Hepatocyte (in vitro differentiated cells): ENCODE results near the gene NR6A1. TPM values are rescaled to one million over a fixed set of nuclear protein-coding genes. Genes with fewer than 3 reads are reported as not detected.

Source experiments
- DNase-seq: peaks from one replicate; pipeline ENCODE4 v3.0.0-alpha.2; 2016; ENCODE audit warnings: low spot score
- H2AFZ ChIP-seq: fragments of 200-600 bp; sonication (generic); 2 replicates; pipeline ENCODE4 v1.6.0; 2016; ENCODE audit warnings: antibody characterized with exemption, mild to moderate bottlenecking
- H3K27ac ChIP-seq: fragments of 200-600 bp; sonication (generic); 2 replicates; pipeline ENCODE4 v1.5.1; 2016; ENCODE audit warnings: mild to moderate bottlenecking
- H3K27me3 ChIP-seq: fragments of 200-600 bp; sonication (generic); 2 replicates; pipeline ENCODE4 v1.6.1; 2016
- H3K36me3 ChIP-seq: fragments of 200-600 bp; sonication (generic); replicated peaks from 2 replicates; pipeline ENCODE4 v1.5.1; 2016; ENCODE audit warnings: low read depth; ENCODE audit not compliant: insufficient read depth
- H3K4me1 ChIP-seq: fragments of 200-600 bp; sonication (generic); 2 replicates; pipeline ENCODE4 v1.5.1; 2016; ENCODE audit warnings: mild to moderate bottlenecking, moderate library complexity; ENCODE audit not compliant: insufficient read depth
- H3K4me2 ChIP-seq: fragments of 200-600 bp; sonication (generic); 2 replicates; pipeline ENCODE4 v1.6.0; 2016
- H3K4me3 ChIP-seq: fragments of 200-600 bp; sonication (generic); 2 replicates; pipeline ENCODE4 v1.5.1; 2016; ENCODE audit warnings: mild to moderate bottlenecking
- H3K79me2 ChIP-seq: fragments of 200-600 bp; sonication (generic); 2 replicates; pipeline ENCODE4 v1.6.0; 2017; ENCODE audit warnings: mild to moderate bottlenecking
- H3K9me2 ChIP-seq: fragments of 200-600 bp; sonication (generic); replicated peaks from 2 replicates; pipeline ENCODE4 v1.6.0; 2017; ENCODE audit warnings: mild to moderate bottlenecking; ENCODE audit not compliant: insufficient read depth
- H3K9me3 ChIP-seq: fragments of 200-600 bp; sonication (generic); 2 replicates; pipeline ENCODE4 v1.5.1; 2016; ENCODE audit warnings: low read depth, mild to moderate bottlenecking
- H4K20me1 ChIP-seq: fragments of 200-600 bp; sonication (generic); 2 replicates; pipeline ENCODE4 v1.6.0; 2016; ENCODE audit warnings: mild to moderate bottlenecking; ENCODE audit not compliant: insufficient read depth, poor library complexity, severe bottlenecking
- CTCF ChIP-seq: fragments of 200-600 bp; sonication (generic); IDR thresholded peaks from 2 replicates; pipeline ENCODE4 v1.5.1; 2016; ENCODE audit warnings: antibody characterized with exemption, mild to moderate bottlenecking; ENCODE audit not compliant: poor library complexity
- EZH2 ChIP-seq: fragments of 200-600 bp; sonication (generic); IDR thresholded peaks from 2 replicates; pipeline ENCODE4 v1.6.1; 2016; ENCODE audit warnings: antibody characterized with exemption, mild to moderate bottlenecking, borderline replicate concordance
- EZH2phosphoT487 ChIP-seq: fragments of 200-600 bp; sonication (generic); IDR thresholded peaks from one replicate; pipeline ENCODE4 v1.6.1; 2018; ENCODE audit warnings: antibody characterized with exemption, mild to moderate bottlenecking, low read depth, moderate library complexity; ENCODE audit not compliant: unreplicated experiment, severe bottlenecking
- WGBS: methylation state at CpG from one replicate; pipeline ENCODE4 v1.1.6; 2016; ENCODE audit warnings: low lambda C conversion rate; ENCODE audit errors: missing lambda C conversion rate; 5-methylcytosine and 5-hydroxymethylcytosine counted together
- polyA plus RNA-seq: library from polyadenylated mRNA; unstranded; fragments of >200 nt; fragmentation: Nextera tagmentation; extraction: Ambion mirVana; gene quantifications from 2 replicates; pipeline ENCODE4 v1.2.1, GENCODE V29; 2016
- total RNA-seq: library from RNA; depleted of rRNA; stranded (reverse); fragments of >200 nt; gene quantifications from 2 replicates; pipeline ENCODE4 v1.2.3, GENCODE V29; 2014

The NR6A1 gene
- total and polyA plus RNA-seq, 2 experiments from 2014 or later: 1.2 to 4.0 TPM

GRCh38 chr9:124660341-124660801, 110.7 kb downstream of the NR6A1 start:
- DNase-seq: peak; percentile 48
- H2AFZ ChIP-seq: peak overlapping the region; percentile 18
- no peaks in the 10 kb centered on the region for H4K20me1 ChIP-seq
- peak overlapping the region; percentile 97 for H3K27ac ChIP-seq
- H3K79me2 ChIP-seq: peaks cover 56% of the 10 kb centered on the region
- no peaks in the 10 kb centered on the region for H3K36me3 ChIP-seq
- H3K27me3 ChIP-seq: no peaks in the 10 kb centered on the region
- 10% methylated on average over 11 of the region's 11 CpGs for WGBS
- TF ChIP-seq CTCF: no peak
- no peak for TF ChIP-seq EZH2phosphoT487
- no peak for TF ChIP-seq EZH2
- H3K9me2 ChIP-seq: no peaks in the 10 kb centered on the region
- peak overlapping the region; percentile 79 for H3K4me2 ChIP-seq
- peaks cover 7% of the 10 kb centered on the region for H3K4me1 ChIP-seq
- no peaks in the 10 kb centered on the region for H3K9me3 ChIP-seq
- H3K4me3 ChIP-seq: peak overlapping the region; percentile 47

- H2AFZ ChIP-seq: peak overlapping the region; percentile 18
- peak overlapping the region; percentile 97 for H3K27ac ChIP-seq
- H3K4me1 ChIP-seq: peaks cover 7% of the 10 kb centered on the region
- peak overlapping the region; percentile 47 for H3K4me3 ChIP-seq
- peaks cover 44% of the 10 kb centered on the region for H3K79me2 ChIP-seq
- no peak for TF ChIP-seq EZH2
- peak; percentile 89 for DNase-seq
- under 1% methylated on average over 14 of the region's 15 CpGs for WGBS
- no peaks in the 10 kb centered on the region for H3K9me2 ChIP-seq
- no peaks in the 10 kb centered on the region for H3K9me3 ChIP-seq
- H3K36me3 ChIP-seq: no peaks in the 10 kb centered on the region
- peak overlapping the region; percentile 79 for H3K4me2 ChIP-seq
- H4K20me1 ChIP-seq: no peaks in the 10 kb centered on the region
- no peaks in the 10 kb centered on the region for H3K27me3 ChIP-seq
These were observed 111.9 kb downstream of the NR6A1 start for GRCh38 chr9:124659099-124659659.

- DNase-seq: peak; percentile 86
- H3K79me2 ChIP-seq: peaks cover 38% of the 10 kb centered on the region
- peak overlapping the region; percentile 97 for H3K27ac ChIP-seq
- H3K36me3 ChIP-seq: no peaks in the 10 kb centered on the region
- H3K27me3 ChIP-seq: no peaks in the 10 kb centered on the region
- WGBS: 10% methylated on average over 14 of the region's 14 CpGs
- peaks cover 7% of the 10 kb centered on the region for H3K4me1 ChIP-seq
- no peaks in the 10 kb centered on the region for H3K9me2 ChIP-seq
- no peaks in the 10 kb centered on the region for H3K9me3 ChIP-seq
- peak overlapping the region; percentile 79 for H3K4me2 ChIP-seq
- no peak for TF ChIP-seq EZH2
- no peak for TF ChIP-seq EZH2phosphoT487
- no peak for TF ChIP-seq CTCF
- H4K20me1 ChIP-seq: no peaks in the 10 kb centered on the region
- peak overlapping the region; percentile 47 for H3K4me3 ChIP-seq
- peak overlapping the region; percentile 39 for H2AFZ ChIP-seq
These were observed 112.7 kb downstream of the NR6A1 start for GRCh38 chr9:124658165-124659017.

GRCh38 chr9:124657516-124657915, 113.6 kb downstream of the NR6A1 start:
- no peak overlapping the region for H2AFZ ChIP-seq
- H3K9me2 ChIP-seq: no peaks in the 10 kb centered on the region
- H3K4me3 ChIP-seq: no peak overlapping the region
- H4K20me1 ChIP-seq: no peaks in the 10 kb centered on the region
- H3K27ac ChIP-seq: peak overlapping the region; percentile 97
- no peaks in the 10 kb centered on the region for H3K36me3 ChIP-seq
- peaks cover 7% of the 10 kb centered on the region for H3K4me1 ChIP-seq
- no peak for DNase-seq
- no peaks in the 10 kb centered on the region for H3K27me3 ChIP-seq
- H3K9me3 ChIP-seq: no peaks in the 10 kb centered on the region
- H3K79me2 ChIP-seq: peaks cover 30% of the 10 kb centered on the region
- H3K4me2 ChIP-seq: peak overlapping the region; percentile 79
- TF ChIP-seq CTCF (no peak), EZH2phosphoT487 (no peak), EZH2 (no peak)
- 75% methylated on average over 1 of the region's 1 CpG for WGBS
